Liver (tissue), 3 donors: Measurements from ENCODE around the gene PHF23.

Experiments
- FOXA1 ChIP-seq: IDR thresholded peaks from 2 replicates; pipeline ENCODE4 v1.6.1; 2016; ENCODE audit warnings: antibody characterized with exemption
- GABPA ChIP-seq, 2 donors: IDR thresholded peaks in 1 of 2; conservative IDR thresholded peaks in 1 of 2; 2 replicates each; pipeline ENCODE4 v1.6.1; 2016; ENCODE audit warnings: antibody characterized with exemption in 2 of 2, mild to moderate bottlenecking in 1 of 2, moderate library complexity in 1 of 2
- JUND ChIP-seq, 2 donors: IDR thresholded peaks; 2 replicates each; pipeline ENCODE4 v1.6.1; 2016; ENCODE audit warnings: antibody characterized with exemption in 2 of 2
- NR2F2 ChIP-seq: IDR thresholded peaks from 2 replicates; pipeline ENCODE4 v1.6.1; 2016; ENCODE audit warnings: antibody characterized with exemption
- RAD21 ChIP-seq, 2 donors: IDR thresholded peaks; 2 replicates each; pipeline ENCODE4 v1.6.1; 2016; ENCODE audit warnings: antibody characterized with exemption in 2 of 2, mild to moderate bottlenecking in 2 of 2
- SP1 ChIP-seq: IDR thresholded peaks from 2 replicates; pipeline ENCODE4 v1.6.1; 2018; ENCODE audit warnings: antibody characterized with exemption, mild to moderate bottlenecking
- TAF1 ChIP-seq: conservative IDR thresholded peaks from 2 replicates; pipeline ENCODE4 v1.6.1; 2016; ENCODE audit warnings: antibody characterized with exemption, mild to moderate bottlenecking
- TF ChIP-seq, protein P1 (sequence below): fragments of 150-350 bp; IDR thresholded peaks from 2 replicates; pipeline ENCODE4 v1.5.1; 2017; ENCODE audit warnings: improper control_type of control experiment, low read depth, low read length; ENCODE audit not compliant: missing input control
- TF ChIP-seq, protein P2 (sequence below): IDR thresholded peaks from 2 replicates; pipeline ENCODE4 v1.6.1; 2016; ENCODE audit warnings: antibody characterized with exemption, mild to moderate bottlenecking
- donor health status: healthy.
- donor health status: healthy.

DNA sequence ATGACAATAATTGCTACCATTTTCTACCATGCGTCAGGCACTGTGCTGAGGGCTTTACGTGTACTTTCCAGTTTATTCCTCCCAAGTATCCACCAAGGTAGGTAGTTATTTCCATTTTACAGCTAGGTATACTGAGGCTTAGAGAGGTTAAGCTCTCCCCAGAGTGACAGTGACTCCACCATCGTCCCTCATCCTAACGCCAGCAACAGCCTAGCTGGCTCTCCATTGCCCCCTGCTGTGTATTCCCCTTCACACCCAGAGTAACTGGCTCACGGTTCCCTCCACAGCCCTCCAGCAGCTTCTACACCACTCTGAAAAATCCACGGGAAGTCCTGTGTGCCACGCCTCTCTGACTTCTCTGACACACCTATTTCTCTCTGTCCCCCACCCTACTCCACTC lies 53.0 kb downstream of the PHF23 start:
- no peak for TF ChIP-seq GABPA (IDR thresholded peaks at IDR 0.05 in 1 of 2, conservative IDR thresholded peaks at IDR 0.05 in 1 of 2)
- TF ChIP-seq, protein P1, sequence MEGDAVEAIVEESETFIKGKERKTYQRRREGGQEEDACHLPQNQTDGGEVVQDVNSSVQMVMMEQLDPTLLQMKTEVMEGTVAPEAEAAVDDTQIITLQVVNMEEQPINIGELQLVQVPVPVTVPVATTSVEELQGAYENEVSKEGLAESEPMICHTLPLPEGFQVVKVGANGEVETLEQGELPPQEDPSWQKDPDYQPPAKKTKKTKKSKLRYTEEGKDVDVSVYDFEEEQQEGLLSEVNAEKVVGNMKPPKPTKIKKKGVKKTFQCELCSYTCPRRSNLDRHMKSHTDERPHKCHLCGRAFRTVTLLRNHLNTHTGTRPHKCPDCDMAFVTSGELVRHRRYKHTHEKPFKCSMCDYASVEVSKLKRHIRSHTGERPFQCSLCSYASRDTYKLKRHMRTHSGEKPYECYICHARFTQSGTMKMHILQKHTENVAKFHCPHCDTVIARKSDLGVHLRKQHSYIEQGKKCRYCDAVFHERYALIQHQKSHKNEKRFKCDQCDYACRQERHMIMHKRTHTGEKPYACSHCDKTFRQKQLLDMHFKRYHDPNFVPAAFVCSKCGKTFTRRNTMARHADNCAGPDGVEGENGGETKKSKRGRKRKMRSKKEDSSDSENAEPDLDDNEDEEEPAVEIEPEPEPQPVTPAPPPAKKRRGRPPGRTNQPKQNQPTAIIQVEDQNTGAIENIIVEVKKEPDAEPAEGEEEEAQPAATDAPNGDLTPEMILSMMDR, result peak; percentile 43
- no peak for TF ChIP-seq JUND (IDR thresholded peaks at IDR 0.05)
- TF ChIP-seq, protein P2, sequence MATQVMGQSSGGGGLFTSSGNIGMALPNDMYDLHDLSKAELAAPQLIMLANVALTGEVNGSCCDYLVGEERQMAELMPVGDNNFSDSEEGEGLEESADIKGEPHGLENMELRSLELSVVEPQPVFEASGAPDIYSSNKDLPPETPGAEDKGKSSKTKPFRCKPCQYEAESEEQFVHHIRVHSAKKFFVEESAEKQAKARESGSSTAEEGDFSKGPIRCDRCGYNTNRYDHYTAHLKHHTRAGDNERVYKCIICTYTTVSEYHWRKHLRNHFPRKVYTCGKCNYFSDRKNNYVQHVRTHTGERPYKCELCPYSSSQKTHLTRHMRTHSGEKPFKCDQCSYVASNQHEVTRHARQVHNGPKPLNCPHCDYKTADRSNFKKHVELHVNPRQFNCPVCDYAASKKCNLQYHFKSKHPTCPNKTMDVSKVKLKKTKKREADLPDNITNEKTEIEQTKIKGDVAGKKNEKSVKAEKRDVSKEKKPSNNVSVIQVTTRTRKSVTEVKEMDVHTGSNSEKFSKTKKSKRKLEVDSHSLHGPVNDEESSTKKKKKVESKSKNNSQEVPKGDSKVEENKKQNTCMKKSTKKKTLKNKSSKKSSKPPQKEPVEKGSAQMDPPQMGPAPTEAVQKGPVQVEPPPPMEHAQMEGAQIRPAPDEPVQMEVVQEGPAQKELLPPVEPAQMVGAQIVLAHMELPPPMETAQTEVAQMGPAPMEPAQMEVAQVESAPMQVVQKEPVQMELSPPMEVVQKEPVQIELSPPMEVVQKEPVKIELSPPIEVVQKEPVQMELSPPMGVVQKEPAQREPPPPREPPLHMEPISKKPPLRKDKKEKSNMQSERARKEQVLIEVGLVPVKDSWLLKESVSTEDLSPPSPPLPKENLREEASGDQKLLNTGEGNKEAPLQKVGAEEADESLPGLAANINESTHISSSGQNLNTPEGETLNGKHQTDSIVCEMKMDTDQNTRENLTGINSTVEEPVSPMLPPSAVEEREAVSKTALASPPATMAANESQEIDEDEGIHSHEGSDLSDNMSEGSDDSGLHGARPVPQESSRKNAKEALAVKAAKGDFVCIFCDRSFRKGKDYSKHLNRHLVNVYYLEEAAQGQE, result no peak
- no peak for TF ChIP-seq NR2F2
- no peak for TF ChIP-seq FOXA1
- no peak for TF ChIP-seq TAF1
- TF ChIP-seq RAD21 (IDR thresholded peaks at IDR 0.05), result peak; percentile 70 to 82
- TF ChIP-seq SP1, result no peak
